ENCODE results near the gene SCEL. TPM values are rescaled to one million over a fixed set of nuclear protein-coding genes. Genes with fewer than 3 reads are reported as not detected.

The SCEL gene
- total RNA-seq, 1 donor from 2014 or later: not detected

- DNase-seq: no peak
Observed at GRCh38 chr13:77687799-77688198, 152.3 kb downstream of the SCEL start.

GRCh38 chr13:77691871-77692270 lies 156.4 kb downstream of the SCEL start:
- intact Hi-C loops (cut with micrococcal nuclease): no loop called here
- peaks cover 59% of the 10 kb centered on the region for H3K27me3 Mint-ChIP-seq

More at GRCh38 chr13:77687799-77688198, 152.3 kb downstream of the SCEL start:
- Mint-ChIP-seq H3K4me3 (no peak overlapping the region), H3K27ac (no peak overlapping the region), H3K9me3 (peaks cover 4% of the 10 kb centered on the region), H3K36me3 (ENCODE audit: low read depth) (no peaks in the 10 kb centered on the region), H3K27me3 (peaks cover 33% of the 10 kb centered on the region), H3K4me1 (no peaks in the 10 kb centered on the region)
- intact Hi-C loops (cut with micrococcal nuclease): no loop called here

GRCh38 chr13:77692746-77693448 lies 157.4 kb downstream of the SCEL start:
- no peak for DNase-seq
- Mint-ChIP-seq H3K36me3 (ENCODE audit: low read depth) (no peaks in the 10 kb centered on the region), H3K9me3 (no peaks in the 10 kb centered on the region), H3K4me3 (no peak overlapping the region), H3K27me3 (peaks cover 52% of the 10 kb centered on the region), H3K4me1 (peaks cover 16% of the 10 kb centered on the region), H3K27ac (no peak overlapping the region)
- intact Hi-C loops (cut with micrococcal nuclease): no loop called here

More at GRCh38 chr13:77691871-77692270, 156.4 kb downstream of the SCEL start:
- peaks cover 13% of the 10 kb centered on the region for H3K4me1 Mint-ChIP-seq
- DNase-seq: no peak
- H3K27ac Mint-ChIP-seq: no peak overlapping the region
- H3K9me3 Mint-ChIP-seq: peaks cover 4% of the 10 kb centered on the region
- no peak overlapping the region for H3K4me3 Mint-ChIP-seq
- H3K36me3 Mint-ChIP-seq (ENCODE audit: low read depth): no peaks in the 10 kb centered on the region

- Mint-ChIP-seq H3K36me3 (ENCODE audit: low read depth) (no peaks in the 10 kb centered on the region), H3K27me3 (peaks cover 50% of the 10 kb centered on the region), H3K4me3 (no peak overlapping the region), H3K27ac (no peak overlapping the region), H3K9me3 (no peaks in the 10 kb centered on the region), H3K4me1 (peaks cover 16% of the 10 kb centered on the region)
- DNase-seq: no peak
- intact Hi-C loops (cut with micrococcal nuclease): no loop called here
Observed at GRCh38 chr13:77693449-77693940, 158.0 kb downstream of the SCEL start.

Other genes with a start within 250 kb of the SCEL start
- 94.6 and 119 TPM in 2 replicates for gene MYCBP2, start 208.6 kb upstream of the SCEL start, total RNA-seq
- 28.7 and 29.1 TPM in 2 replicates for gene SLAIN1, start 162.0 kb downstream of the SCEL start, total RNA-seq

Measured in activated CD4-positive, alpha-beta T cell treated with anti-CD3 and anti-CD28 coated beads, Interleukin-2, amount 10 ng/mL, durations not matched to agents 24 days and 14 days (primary cell).